GM12874 (cell line): ENCODE results near the gene FBXW8.

Experiments used
- CTCF ChIP-seq: IDR thresholded peaks from 2 replicates; pipeline ENCODE4 v1.5.1; 2011; ENCODE audit warnings: low read depth, mild to moderate bottlenecking, control low read depth, low read length, moderate library complexity; ENCODE audit not compliant: insufficient read depth

FBXW8 gene

GRCh38 chr12:117061555-117062079, 150.9 kb downstream of the FBXW8 start:
- TF ChIP-seq CTCF: no peak

- no peak for TF ChIP-seq CTCF
Observed at GRCh38 chr12:117063162-117063911, 152.6 kb downstream of the FBXW8 start.

- no peak for TF ChIP-seq CTCF
Observed at GRCh38 chr12:117064049-117064448, 153.3 kb downstream of the FBXW8 start.

GRCh38 chr12:117064596-117064995, 153.8 kb downstream of the FBXW8 start:
- no peak for TF ChIP-seq CTCF

DNA sequence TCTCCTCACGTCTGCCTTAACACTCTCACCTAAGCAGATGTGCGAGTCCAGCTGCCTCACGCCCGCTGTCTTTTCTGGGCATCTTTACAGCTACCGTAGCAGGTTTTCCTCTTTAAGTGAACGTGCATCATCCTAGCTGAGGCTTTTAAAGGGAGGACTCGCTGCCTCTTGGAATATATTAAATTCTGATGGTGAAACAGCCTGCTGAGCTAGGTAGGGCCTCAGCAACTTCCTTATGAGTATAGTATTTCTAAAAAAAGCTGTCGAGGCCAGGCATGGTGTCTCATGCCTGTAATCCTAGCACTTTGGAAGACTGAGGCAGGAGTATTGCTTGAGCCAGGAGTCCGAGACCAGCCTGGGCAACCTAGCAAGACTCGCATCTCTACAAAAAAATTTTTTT, 156.3 kb downstream of the FBXW8 start:
- TF ChIP-seq CTCF: no peak

GRCh38 chr12:117067638-117068037, 156.9 kb downstream of the FBXW8 start:
- no peak for TF ChIP-seq CTCF

DNA sequence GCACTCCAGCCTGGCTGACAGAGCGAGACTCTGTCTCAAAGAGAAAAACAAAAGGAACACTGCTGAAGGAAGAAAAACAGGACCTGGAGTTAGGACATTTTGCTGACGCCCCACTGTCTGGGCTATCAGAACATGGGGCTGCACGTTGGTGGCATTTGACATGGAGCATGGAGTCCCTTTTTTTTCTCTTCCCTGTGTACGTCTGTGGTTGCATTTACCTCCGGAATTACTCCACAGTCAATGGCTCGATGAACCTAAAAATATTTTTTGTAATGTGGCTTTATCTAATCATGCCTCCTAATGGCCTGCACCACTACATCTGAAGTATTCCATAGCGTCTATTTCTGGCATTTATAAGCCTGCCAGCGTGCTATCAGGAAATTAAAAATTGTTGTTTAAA, 157.7 kb downstream of the FBXW8 start:
- TF ChIP-seq CTCF: no peak
